Ascending aorta (tissue), 2 donors: ENCODE measurements around the gene TPBG. TPM values are rescaled to one million over a fixed set of nuclear protein-coding genes. Genes with fewer than 3 reads are reported as not detected.

Experiments
- DNase-seq, 2 donors: peaks; one replicate each; pipeline ENCODE4 v3.0.0-alpha.2; 2019; ENCODE audit warnings: low spot score in 2 of 2
- H3K27ac ChIP-seq, 2 donors: fragments of 200-600 bp; sonication (generic); one replicate each; pipeline ENCODE4 v1.5.1; 2016 to 2017; ENCODE audit warnings: mild to moderate bottlenecking in 1 of 2
- H3K27me3 ChIP-seq: fragments of 200-600 bp; sonication (generic); one replicate; pipeline ENCODE4 v1.5.1; 2017
- H3K36me3 ChIP-seq, 2 donors: fragments of 200-600 bp; sonication (generic); one replicate each; pipeline ENCODE4 v1.5.1; 2016
- H3K4me1 ChIP-seq, 2 donors: fragments of 200-600 bp; sonication (generic); one replicate each; pipeline ENCODE4 v1.5.1; 2016 to 2017; ENCODE audit warnings: mild to moderate bottlenecking in 1 of 2
- H3K4me3 ChIP-seq, 2 donors: fragments of 200-600 bp; sonication (generic); one replicate each; pipeline ENCODE4 v1.5.1; 2016 to 2017; ENCODE audit warnings: mild to moderate bottlenecking in 1 of 2
- H3K9me3 ChIP-seq, 2 donors: fragments of 200-600 bp; sonication (generic); one replicate each; pipeline ENCODE4 v1.5.1; 2016
- CTCF ChIP-seq, 3 experiments: fragments of 200-600 bp in 2 of 3; fragments of 450-650 bp in 1 of 3; sonication (generic) in 2 of 3; IDR thresholded peaks; one replicate each; pipeline ENCODE4 v1.5.1; 2016 to 2019; ENCODE audit warnings: antibody characterized with exemption in 3 of 3, mild to moderate bottlenecking in 1 of 3, moderate library complexity in 1 of 3
- intact Hi-C: fragments of 100-400 bp; cut with DNase I; formaldehyde crosslinking; loops from one replicate; pipeline ENCODE4 v1.15.1; 2023
- total RNA-seq: library from RNA; depleted of rRNA; stranded (reverse); fragments of >200 nt; gene quantifications from one replicate; pipeline ENCODE4 v1.1.0, GENCODE V29; 2016

The TPBG gene
- total RNA-seq, 1 donor from 2014 or later, result 60.1 TPM

DNA sequence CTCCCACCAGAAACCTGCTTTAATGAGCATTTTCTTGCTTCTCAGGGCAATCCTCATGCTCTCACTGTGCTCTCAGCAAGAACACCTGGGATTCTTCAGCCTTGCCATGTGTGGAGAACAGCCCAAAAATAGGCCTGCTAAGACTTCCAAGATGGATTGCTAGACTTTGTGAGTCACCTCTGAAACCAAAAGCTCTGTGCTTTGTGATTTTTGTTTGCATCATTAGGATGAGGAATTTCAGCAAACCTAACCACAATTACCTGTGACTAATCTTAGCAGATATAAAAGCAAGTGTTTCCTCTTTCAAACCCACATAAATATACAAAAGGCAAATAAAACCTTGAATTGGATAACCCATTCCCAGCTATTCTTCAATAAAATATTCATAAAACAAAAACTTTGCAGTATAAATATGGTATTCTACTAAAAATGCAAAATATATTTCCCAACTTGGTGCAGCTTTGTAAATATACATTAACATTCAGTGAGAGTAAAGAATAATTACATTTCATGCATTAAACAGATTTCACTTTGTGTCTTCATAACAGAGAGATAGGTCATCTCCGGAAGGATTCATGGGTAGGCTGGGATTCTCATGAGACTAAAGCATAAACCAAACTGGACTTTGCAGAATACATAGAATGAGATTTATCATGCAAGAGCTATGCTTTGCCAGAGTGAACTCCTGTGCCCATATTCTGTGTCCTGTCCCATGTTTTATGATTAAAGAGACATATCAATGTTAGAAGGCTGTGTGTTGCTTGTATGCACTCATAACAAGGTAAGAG lies 33.5 kb downstream of the TPBG start:
- no peaks in the 10 kb centered on the region for H3K27me3 ChIP-seq
- no peak for DNase-seq
- no peak for TF ChIP-seq CTCF (IDR thresholded peaks at IDR 0.05)
- H3K9me3 ChIP-seq, result no peaks in the 10 kb centered on the region
- H3K27ac ChIP-seq, result peak overlapping the region in 1 of 2 donors; percentile 3
- peaks cover 0 to 13% of the 10 kb centered on the region in 2 donors for H3K4me1 ChIP-seq
- intact Hi-C loops, result no loop called here
- H3K36me3 ChIP-seq, result no peaks in the 10 kb centered on the region
- H3K4me3 ChIP-seq, result no peak overlapping the region

DNA sequence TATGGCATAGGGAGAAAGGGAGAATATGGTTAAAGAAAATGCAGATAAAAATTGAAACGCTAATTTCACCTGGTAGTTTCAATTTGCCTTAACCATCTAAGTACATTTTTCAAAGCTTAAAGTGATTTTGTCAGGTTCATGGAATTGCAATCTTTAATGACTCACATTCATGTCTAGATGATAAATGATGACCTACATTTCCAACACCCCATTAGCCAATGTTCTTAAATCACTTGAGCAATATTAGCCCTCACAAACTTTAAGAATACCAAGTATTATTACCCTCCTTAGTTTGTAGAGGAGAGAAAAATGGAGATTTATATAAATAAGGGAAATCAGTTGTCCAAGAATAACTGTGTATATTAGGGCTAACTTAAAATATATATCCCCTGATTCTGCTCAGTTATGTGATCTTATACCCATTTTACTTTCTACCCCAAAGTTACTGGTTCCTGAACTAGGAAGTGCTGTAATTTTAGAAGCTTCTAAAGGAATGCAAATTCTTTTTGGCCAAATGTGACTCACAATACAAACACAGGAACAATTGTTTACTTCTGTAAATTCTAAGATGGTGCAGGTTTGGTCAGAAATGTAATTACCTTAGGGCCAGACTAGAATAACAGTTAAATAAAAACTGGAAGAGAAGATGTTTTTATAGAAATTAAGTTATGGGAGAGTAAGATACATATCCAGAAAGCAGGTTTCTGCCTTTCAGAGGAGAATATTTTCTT lies 34.5 kb downstream of the TPBG start:
- no peaks in the 10 kb centered on the region for H3K27me3 ChIP-seq
- H3K27ac ChIP-seq, result peak overlapping the region in 1 of 2 donors; percentile 3
- DNase-seq, result no peak
- H3K9me3 ChIP-seq, result no peaks in the 10 kb centered on the region
- H3K4me3 ChIP-seq, result no peak overlapping the region
- no peaks in the 10 kb centered on the region for H3K36me3 ChIP-seq
- H3K4me1 ChIP-seq, result peaks cover 0 to 13% of the 10 kb centered on the region in 2 donors
- TF ChIP-seq CTCF (IDR thresholded peaks at IDR 0.05), result no peak
- intact Hi-C loops, result no loop called here

DNA sequence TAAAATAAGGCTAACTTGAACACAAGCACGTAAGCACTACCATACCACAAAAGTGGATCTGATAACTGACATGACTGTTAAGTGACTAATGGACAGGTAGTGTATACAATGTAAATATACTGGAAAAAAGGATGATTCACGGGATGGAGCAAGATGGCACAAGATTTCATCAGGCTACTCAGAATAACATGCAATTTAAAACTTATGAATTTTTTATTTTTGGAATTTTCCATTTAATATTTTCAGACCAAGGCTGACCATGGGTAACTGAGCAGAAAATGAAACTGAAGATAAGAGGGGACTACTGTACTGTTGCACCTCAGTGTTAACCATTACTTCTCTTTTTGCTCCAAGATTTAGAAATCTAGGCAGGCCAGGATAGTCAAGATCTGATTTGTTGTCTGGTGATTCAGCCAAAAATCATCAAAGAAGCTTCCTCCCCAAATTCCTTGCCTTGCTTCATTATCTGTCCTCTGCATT lies 45.4 kb downstream of the TPBG start:
- Histone ChIP-seq H3K9me3 (no peaks in the 10 kb centered on the region), H3K27ac (no peak overlapping the region), H3K4me3 (no peak overlapping the region), H3K4me1 (no peaks in the 10 kb centered on the region), H3K27me3 (no peaks in the 10 kb centered on the region), H3K36me3 (no peaks in the 10 kb centered on the region)
- intact Hi-C loops, result no loop called here
- TF ChIP-seq CTCF (IDR thresholded peaks at IDR 0.05), result no peak
- DNase-seq, result no peak

DNA sequence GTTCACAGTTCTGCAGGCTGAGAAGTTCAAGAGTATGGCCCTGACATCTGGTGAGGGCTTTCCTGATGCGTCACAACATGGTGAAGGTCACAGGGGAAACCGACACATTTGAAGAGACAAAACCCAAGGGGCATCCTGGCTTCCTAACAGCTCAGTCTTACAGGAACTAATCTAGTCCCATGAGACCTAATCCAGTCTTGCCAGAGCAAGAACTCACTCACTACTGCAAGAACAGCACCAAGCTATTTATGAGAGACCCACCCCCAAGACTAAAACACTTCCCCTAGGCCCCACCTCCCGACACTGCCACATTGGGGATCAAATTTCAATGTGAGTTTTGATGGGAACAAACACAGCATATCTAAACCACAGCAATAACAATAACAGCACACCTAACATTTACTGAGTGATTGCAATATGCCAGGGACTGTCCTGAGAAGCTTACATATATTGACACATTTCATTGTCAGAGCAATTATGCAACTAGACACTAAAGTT lies 46.6 kb downstream of the TPBG start:
- no peaks in the 10 kb centered on the region for H3K36me3 ChIP-seq
- no peak for TF ChIP-seq CTCF (IDR thresholded peaks at IDR 0.05)
- DNase-seq, result no peak
- no peaks in the 10 kb centered on the region for H3K9me3 ChIP-seq
- no peaks in the 10 kb centered on the region for H3K4me1 ChIP-seq
- H3K4me3 ChIP-seq, result no peak overlapping the region
- no peaks in the 10 kb centered on the region for H3K27me3 ChIP-seq
- intact Hi-C loops, result no loop called here
- H3K27ac ChIP-seq, result no peak overlapping the region

GRCh38 chr6:82413868-82414267 lies 50.3 kb downstream of the TPBG start:
- no peak overlapping the region for H3K4me3 ChIP-seq
- no peak overlapping the region for H3K27ac ChIP-seq
- no peaks in the 10 kb centered on the region for H3K4me1 ChIP-seq
- H3K27me3 ChIP-seq, result no peaks in the 10 kb centered on the region
- intact Hi-C loops, result no loop called here
- no peak for DNase-seq
- no peak for TF ChIP-seq CTCF (IDR thresholded peaks at IDR 0.05)
- no peaks in the 10 kb centered on the region for H3K36me3 ChIP-seq
- no peaks in the 10 kb centered on the region for H3K9me3 ChIP-seq
